GM13976 (cell line): ENCODE data around the gene CCDC187.

Experiments used
- DNase-seq: peaks from one replicate; pipeline ENCODE4 v3.0.0; 2012; ENCODE audit warnings: low spot score
- CTCF ChIP-seq: IDR thresholded peaks from 2 replicates; pipeline ENCODE4 v1.5.1; 2012; ENCODE audit warnings: borderline replicate concordance, mild to moderate bottlenecking; ENCODE audit not compliant: insufficient read depth; ENCODE audit errors: extremely low read depth, missing control alignments, control extremely low read depth
- in situ Hi-C: fragments of 300-500 bp; cut with MboI; formaldehyde crosslinking; loops from one replicate; pipeline ENCODE4 v1.12.0; 2022; ENCODE audit warnings: low sequenced_read_pairs, mixed read lengths, inconsistent platforms; ENCODE audit not compliant: unreplicated experiment

The CCDC187 gene

GRCh38 chr9:136293476-136294077 is 10.3 kb downstream of the CCDC187 start:
- in situ Hi-C loops: no loop called here
- TF ChIP-seq CTCF: no peak

GRCh38 chr9:136292591-136293448 is 11.1 kb downstream of the CCDC187 start:
- no peak for TF ChIP-seq CTCF
- DNase-seq: no peak
- in situ Hi-C loops: no loop called here

More at GRCh38 chr9:136293476-136294077, 10.3 kb downstream of the CCDC187 start:
- no peak for DNase-seq

GRCh38 chr9:136292026-136292538 is 11.8 kb downstream of the CCDC187 start:
- in situ Hi-C loops: no loop called here
- DNase-seq: no peak
- no peak for TF ChIP-seq CTCF

- TF ChIP-seq CTCF: no peak
- in situ Hi-C loops: no loop called here
- no peak for DNase-seq
Measured at GRCh38 chr9:136291306-136292025, 12.4 kb downstream of the CCDC187 start.

- DNase-seq: no peak
- in situ Hi-C loops: no loop called here
- TF ChIP-seq CTCF: no peak
Measured at GRCh38 chr9:136290508-136291000, 13.3 kb downstream of the CCDC187 start.
